OCI-LY1 (cell line): ENCODE measurements around the gene TNRC6C.

Experiments used
- H2AFZ ChIP-seq: fragments of 200-600 bp; sonication (generic), shearing (Covaris generic); 2 replicates; pipeline ENCODE4 v1.6.0; 2014; ENCODE audit warnings: antibody characterized with exemption, mild to moderate bottlenecking, low read length
- H3F3A ChIP-seq: fragments of 200-600 bp; sonication (generic), shearing (Covaris generic); 2 replicates; pipeline ENCODE4 v1.6.0; 2014; ENCODE audit warnings: mild to moderate bottlenecking, antibody characterized with exemption, low read length, moderate library complexity; ENCODE audit not compliant: insufficient read depth
- H3K27ac ChIP-seq: fragments of 200-600 bp; sonication (generic); 2 replicates; pipeline ENCODE4 v1.5.1; 2014; ENCODE audit warnings: low read length, mixed run types, mild to moderate bottlenecking, low read depth; ENCODE audit not compliant: poor library complexity, severe bottlenecking
- H3K27me3 ChIP-seq: fragments of 200-600 bp; sonication (generic); 2 replicates; pipeline ENCODE4 v1.6.0; 2014; ENCODE audit warnings: antibody characterized with exemption, mild to moderate bottlenecking, low read length, moderate library complexity; ENCODE audit not compliant: insufficient read depth
- H3K36me3 ChIP-seq: fragments of 200-600 bp; sonication (generic); 2 replicates; pipeline ENCODE4 v1.6.1; 2014; ENCODE audit warnings: mild to moderate bottlenecking, antibody characterized with exemption, low read length, moderate library complexity, mixed read lengths; ENCODE audit not compliant: insufficient read depth
- H3K4me1 ChIP-seq: fragments of 200-600 bp; sonication (generic); 2 replicates; pipeline ENCODE4 v1.5.1; 2014; ENCODE audit warnings: mild to moderate bottlenecking, low read length, moderate library complexity; ENCODE audit not compliant: insufficient read depth, severe bottlenecking
- H3K4me2 ChIP-seq: fragments of 200-600 bp; sonication (generic), shearing (Covaris generic); 2 replicates; pipeline ENCODE4 v1.6.1; 2014; ENCODE audit warnings: low read length
- H3K4me3 ChIP-seq: fragments of 200-600 bp; sonication (generic); 2 replicates; pipeline ENCODE4 v1.5.1; 2014; ENCODE audit warnings: low read length, low read depth, mild to moderate bottlenecking, mixed read lengths; ENCODE audit not compliant: poor library complexity, severe bottlenecking
- H3K79me2 ChIP-seq: fragments of 200-600 bp; shearing (Covaris generic); 2 replicates; pipeline ENCODE4 v1.6.1; 2016; ENCODE audit warnings: mixed run types, low read length, mixed read lengths; ENCODE audit not compliant: insufficient read depth
- H3K9ac ChIP-seq: fragments of 200-600 bp; sonication (generic), shearing (Covaris generic); 2 replicates; pipeline ENCODE4 v1.6.1; 2014; ENCODE audit warnings: mild to moderate bottlenecking, low read length, mixed read lengths
- H3K9me2 ChIP-seq: fragments of 200-600 bp; sonication (generic), shearing (Covaris generic); 2 replicates; pipeline ENCODE4 v1.6.1; 2014; ENCODE audit warnings: low read depth, mild to moderate bottlenecking, low read length, mixed read lengths
- H3K9me3 ChIP-seq: fragments of 200-600 bp; shearing (Covaris generic); 2 replicates; pipeline ENCODE4 v1.6.1; 2014; ENCODE audit warnings: low read length, mixed read lengths
- H4K20me1 ChIP-seq: fragments of 200-600 bp; sonication (generic), shearing (Covaris generic); 2 replicates; pipeline ENCODE4 v1.6.0; 2016; ENCODE audit warnings: mild to moderate bottlenecking, low read length; ENCODE audit not compliant: insufficient read depth
- CTCF ChIP-seq: fragments of 200-600 bp; sonication (generic), shearing (Covaris generic); IDR thresholded peaks from 2 replicates; pipeline ENCODE4 v1.5.1; 2017; ENCODE audit warnings: mild to moderate bottlenecking, antibody characterized with exemption, low read length, moderate library complexity, mixed read lengths
- EZH2 ChIP-seq: fragments of 200-600 bp; sonication (generic), shearing (Covaris generic); IDR thresholded peaks from 2 replicates; pipeline ENCODE4 v1.8.0; 2017; ENCODE audit warnings: borderline replicate concordance, mixed run types, mild to moderate bottlenecking, antibody characterized with exemption, low read length, moderate library complexity, mixed read lengths

TNRC6C gene

DNA sequence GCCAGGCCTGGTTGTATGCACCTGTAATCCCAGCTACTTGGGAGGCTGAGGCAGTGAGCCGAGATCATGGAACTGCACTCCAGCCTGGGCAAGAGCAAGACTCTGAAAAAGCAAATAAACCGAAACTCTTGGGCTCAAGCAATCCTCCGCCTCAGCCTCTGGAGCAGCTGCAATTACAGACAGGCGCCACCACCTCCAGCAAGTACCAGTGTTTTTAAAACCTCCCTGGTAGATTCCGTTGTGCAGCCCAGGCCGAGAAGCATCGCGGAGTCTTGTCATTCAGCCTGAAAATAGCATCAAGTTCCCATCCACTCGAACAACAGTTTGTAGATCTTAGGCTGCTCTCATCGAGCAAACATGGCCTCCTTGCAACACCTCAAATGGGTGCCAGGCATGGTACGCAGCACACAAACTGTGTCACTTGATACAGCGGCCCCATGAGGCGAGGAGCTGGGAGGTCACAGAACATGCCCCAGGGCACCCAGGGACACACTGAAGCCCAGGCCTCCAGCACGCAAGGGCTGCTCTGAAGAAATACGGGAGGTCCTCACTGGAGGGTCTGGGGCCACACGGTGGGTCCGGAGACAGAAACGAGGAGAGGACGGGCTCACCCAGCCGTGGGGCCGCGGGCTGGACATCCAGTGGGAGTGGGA is 152.0 kb downstream of the TNRC6C start:
- Histone ChIP-seq H3K4me3 (no peak overlapping the region), H3K36me3 (peaks cover 34% of the 10 kb centered on the region), H3F3A (no peaks in the 10 kb centered on the region), H4K20me1 (no peaks in the 10 kb centered on the region), H3K4me1 (peaks cover 5% of the 10 kb centered on the region), H3K9ac (no peak overlapping the region), H3K27me3 (no peaks in the 10 kb centered on the region), H3K79me2 (no peaks in the 10 kb centered on the region), H2AFZ (no peak overlapping the region), H3K27ac (no peak overlapping the region), H3K9me2 (no peaks in the 10 kb centered on the region), H3K4me2 (no peak overlapping the region), H3K9me3 (no peaks in the 10 kb centered on the region)
- TF ChIP-seq EZH2 = no peak
- TF ChIP-seq CTCF = peak; percentile 10; the same call in 1 of the 2 replicates

DNA sequence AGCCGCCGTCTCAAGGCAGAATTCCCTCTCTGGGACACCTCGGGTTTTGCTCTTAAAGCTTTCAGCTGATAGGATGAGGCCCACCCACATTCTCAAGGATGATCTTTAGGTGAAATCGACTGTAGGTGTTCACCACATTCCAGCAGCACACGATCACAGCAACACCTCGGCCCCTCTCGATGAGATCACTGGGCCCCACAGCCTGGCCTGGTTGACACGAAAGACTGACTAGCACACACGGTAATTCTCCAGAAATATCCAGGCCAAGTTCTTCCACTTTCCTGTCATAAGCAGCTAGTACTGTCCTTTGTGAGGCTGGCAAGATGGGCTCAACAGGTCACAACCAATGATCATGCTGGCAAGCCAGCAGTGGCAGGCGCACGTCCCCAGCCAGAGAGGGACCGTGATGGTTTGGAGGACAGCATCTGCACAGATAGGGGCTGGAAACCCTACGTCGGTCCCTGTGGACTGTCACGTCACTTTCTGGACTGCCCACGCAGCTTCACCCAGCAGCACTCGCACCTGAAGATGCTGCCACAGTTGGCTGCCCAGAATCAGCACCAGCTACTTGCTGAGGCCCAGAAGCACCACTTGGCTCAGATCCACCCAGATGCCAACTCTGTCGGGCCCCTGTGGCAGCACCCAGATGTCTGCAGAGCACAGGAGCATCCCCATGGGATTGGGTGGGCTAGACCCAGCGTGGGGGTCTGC is 152.7 kb downstream of the TNRC6C start:
- Histone ChIP-seq H3K27ac (no peak overlapping the region), H3K9me2 (no peaks in the 10 kb centered on the region), H3F3A (no peaks in the 10 kb centered on the region), H3K27me3 (no peaks in the 10 kb centered on the region), H4K20me1 (no peaks in the 10 kb centered on the region), H3K9me3 (no peaks in the 10 kb centered on the region), H3K4me3 (no peak overlapping the region), H3K9ac (no peak overlapping the region), H3K79me2 (no peaks in the 10 kb centered on the region), H3K4me1 (no peaks in the 10 kb centered on the region), H3K36me3 (peaks cover 34% of the 10 kb centered on the region), H2AFZ (no peak overlapping the region), H3K4me2 (no peak overlapping the region)
- TF ChIP-seq EZH2 = no peak
- no peak for TF ChIP-seq CTCF

GRCh38 chr17:78111727-78112517 is 153.4 kb downstream of the TNRC6C start:
- H3K4me1 ChIP-seq = peaks cover 1% of the 10 kb centered on the region
- H3K9ac ChIP-seq = no peak overlapping the region
- H3K9me3 ChIP-seq = no peaks in the 10 kb centered on the region
- H3K4me2 ChIP-seq = no peak overlapping the region
- H3K79me2 ChIP-seq = no peaks in the 10 kb centered on the region
- H2AFZ ChIP-seq = no peak overlapping the region
- no peaks in the 10 kb centered on the region for H3K9me2 ChIP-seq
- H3K4me3 ChIP-seq = no peak overlapping the region
- no peaks in the 10 kb centered on the region for H3F3A ChIP-seq
- TF ChIP-seq CTCF (no peak), EZH2 (no peak)
- H3K27me3 ChIP-seq = no peaks in the 10 kb centered on the region
- H3K27ac ChIP-seq = no peak overlapping the region
- H3K36me3 ChIP-seq = peaks cover 37% of the 10 kb centered on the region
- H4K20me1 ChIP-seq = no peaks in the 10 kb centered on the region
